ENCODE results near the gene TATDN2.

TATDN2 gene

DNA sequence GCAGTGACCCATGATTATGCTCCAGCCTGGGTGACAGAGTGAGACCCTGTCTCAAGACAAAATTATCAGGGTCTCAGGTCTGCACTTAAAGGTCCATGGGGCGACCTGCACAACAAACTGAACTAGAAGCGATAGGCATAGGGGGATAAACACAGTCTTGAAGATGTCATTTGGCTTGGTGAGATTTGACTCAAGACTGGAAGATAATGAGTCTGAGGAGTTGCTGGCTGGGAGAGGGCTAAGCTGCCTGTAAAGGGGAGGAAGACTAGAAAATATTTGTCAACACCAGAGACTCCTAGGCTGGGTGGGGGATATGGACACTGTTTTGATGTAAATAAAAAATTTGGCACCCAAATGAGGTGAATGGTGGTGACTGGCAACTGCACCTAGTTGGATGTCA lies 24.7 kb downstream of the TATDN2 start:
- no peak for DNase-seq

- peak in 1 of 2 donors; percentile 26 for DNase-seq
Measured at GRCh38 chr3:10273702-10274305, 25.5 kb downstream of the TATDN2 start.

DNA sequence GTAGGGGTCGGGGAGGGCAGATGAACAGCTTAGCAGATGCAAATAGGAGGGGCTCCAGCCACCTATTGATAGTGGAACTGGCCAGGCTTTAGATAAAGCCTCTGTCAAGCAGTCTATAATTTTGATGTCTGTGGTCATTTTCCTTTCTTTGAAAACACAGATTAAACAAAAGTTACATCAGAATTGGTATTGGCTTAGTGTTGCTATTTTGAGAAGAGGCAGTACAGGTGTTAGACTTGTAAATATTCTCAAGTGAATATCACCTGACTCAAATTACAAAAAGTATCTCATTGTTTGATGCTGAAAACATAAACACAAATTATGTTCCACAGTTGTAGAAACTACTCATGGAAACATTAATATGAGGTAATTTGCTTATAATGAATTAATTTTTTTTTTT lies 26.3 kb downstream of the TATDN2 start:
- DNase-seq: no peak

- DNase-seq: no peak
Measured at GRCh38 chr3:10277115-10277625, 28.9 kb downstream of the TATDN2 start.

DNA sequence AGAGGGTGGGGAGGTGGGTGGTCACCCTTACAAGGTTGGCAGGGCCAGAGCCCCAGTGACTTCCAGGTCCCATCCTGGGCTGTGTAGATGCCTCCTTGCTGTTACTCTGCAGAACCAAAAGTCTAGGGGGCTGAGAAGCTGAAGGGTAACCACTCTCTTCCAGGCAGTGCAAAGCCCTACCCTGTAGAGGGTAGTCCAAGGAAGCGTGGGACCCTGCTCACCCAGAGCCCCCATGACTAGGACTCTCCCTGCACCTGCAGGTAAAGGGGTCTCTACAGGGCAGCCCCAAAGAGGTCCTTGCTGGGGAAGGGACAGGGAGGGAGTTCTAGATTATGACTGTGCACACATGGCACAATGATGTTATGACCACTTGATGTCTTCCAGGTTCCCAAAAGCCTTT lies 30.2 kb downstream of the TATDN2 start:
- DNase-seq: no peak

DNA sequence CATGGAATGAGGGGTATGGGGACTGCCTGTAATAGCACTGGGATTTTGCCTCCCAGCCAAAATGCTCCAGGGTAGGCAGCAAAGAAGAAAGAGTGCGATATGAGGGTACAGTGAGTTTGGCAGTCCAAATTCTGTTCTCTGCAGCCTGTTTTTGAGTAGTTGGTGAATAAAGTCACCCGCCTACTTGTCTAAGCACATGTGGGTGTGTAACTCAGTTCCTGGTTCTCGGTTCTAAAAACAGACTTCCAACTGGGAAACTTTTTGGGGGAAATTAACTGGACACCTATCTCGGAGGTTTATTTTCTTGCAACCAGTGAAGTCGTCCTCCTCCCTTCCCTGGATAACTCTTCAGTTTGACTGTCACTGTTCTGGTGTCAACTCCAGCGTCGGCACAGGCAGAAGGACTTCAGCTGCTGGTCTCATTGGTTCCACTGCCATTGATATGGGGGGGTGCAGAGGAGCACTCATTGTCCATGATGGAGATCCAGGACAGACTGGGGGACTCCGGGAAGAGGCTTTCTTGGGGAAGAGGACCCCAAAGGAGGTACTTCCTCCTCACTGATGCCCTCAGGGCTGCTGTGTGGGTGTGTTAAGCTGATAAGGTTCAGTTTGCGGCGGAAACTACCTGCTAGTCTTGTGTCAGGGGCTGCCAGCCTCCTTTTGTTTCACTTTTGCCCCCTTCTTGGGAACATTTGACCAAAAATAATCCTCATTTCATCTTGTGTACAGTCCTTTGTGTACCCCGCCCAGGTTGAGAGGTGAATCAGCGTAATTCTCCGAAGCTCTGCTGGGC lies 31.3 kb downstream of the TATDN2 start:
- DNase-seq: no peak

- DNase-seq: no peak
Measured at GRCh38 chr3:10280177-10280529, 31.9 kb downstream of the TATDN2 start.

DNA sequence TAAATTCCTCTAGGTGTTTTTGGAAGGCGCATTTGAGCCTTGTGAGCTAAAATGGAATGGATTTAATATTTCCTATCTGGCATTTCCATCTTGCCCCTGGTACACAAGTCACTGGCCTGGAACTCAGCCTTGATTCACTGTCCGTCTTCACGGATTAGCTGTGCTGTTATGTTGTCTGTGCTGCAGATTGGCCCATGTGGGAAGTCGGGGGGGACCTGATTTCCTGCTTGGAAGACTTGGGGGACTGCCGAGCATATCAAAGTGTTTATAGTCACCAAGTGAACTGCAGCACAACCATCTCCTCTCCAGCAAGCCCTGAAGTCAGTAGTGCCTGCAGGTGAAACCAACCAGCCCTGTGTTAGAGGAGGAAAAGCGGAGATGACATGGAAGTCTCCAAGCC lies 32.3 kb downstream of the TATDN2 start:
- DNase-seq: no peak

DNA sequence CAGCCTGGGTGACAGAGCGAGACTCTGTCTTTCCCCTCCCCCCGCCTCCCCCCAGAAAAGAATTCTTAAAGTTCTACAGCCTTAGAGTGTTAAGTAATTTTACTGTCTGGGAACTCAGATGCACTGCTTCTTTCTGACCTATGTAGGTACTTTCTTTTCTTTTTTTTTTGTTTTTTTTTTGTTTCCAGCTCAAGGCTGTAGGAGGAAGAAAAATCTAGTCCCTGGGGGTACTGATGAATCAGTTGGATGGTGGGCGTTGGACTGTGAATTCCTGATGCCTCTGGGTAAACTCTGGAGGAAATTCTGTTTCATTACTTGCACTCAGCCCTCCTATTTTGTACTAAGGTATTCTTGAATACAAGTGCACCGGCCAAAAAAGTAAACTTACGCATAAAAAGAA lies 33.7 kb downstream of the TATDN2 start:
- DNase-seq: no peak

DNA sequence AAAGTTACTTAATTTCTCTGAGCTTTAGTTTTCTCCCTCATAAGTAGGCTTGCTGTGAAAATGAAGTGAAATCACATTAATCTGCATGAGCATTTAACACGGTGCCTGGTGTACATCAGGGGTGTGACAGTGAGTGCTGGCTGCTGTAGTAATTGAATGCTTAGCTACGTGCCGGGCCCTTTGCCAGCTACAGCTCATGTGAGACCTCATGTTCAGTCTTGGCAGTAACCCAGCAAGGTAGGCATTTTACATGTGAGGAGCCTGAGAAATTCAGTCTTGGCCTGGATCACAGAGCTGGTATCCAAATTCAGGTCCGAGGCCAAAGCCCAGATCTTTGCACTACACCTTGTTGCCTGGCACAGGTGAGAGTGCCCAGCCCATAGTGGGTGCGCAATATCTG lies 35.4 kb downstream of the TATDN2 start:
- DNase-seq: no peak

GRCh38 chr3:10284496-10284895 lies 36.2 kb downstream of the TATDN2 start:
- no peak for DNase-seq

- no peak for DNase-seq
Measured at GRCh38 chr3:10285272-10286132, 37.2 kb downstream of the TATDN2 start.

DNA sequence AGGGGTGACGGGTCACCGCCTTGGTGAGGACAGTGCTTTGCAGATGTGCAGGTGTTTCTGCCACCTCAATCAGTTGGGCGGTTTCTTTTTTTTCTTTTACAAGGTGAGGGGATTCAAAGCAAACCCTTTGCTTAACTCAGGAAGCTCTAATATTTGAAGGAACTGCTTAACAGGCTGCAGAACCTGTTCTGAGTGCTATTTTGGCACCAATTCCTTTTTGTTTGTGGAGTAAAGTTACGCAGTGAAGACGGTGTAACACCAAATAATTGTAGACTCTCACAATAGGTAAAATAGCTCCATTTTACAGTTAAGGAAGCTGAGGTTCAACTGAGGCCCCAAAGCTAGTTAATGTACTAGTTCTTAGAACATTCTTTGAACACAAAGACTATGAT lies 37.9 kb downstream of the TATDN2 start:
- DNase-seq: no peak

DNA sequence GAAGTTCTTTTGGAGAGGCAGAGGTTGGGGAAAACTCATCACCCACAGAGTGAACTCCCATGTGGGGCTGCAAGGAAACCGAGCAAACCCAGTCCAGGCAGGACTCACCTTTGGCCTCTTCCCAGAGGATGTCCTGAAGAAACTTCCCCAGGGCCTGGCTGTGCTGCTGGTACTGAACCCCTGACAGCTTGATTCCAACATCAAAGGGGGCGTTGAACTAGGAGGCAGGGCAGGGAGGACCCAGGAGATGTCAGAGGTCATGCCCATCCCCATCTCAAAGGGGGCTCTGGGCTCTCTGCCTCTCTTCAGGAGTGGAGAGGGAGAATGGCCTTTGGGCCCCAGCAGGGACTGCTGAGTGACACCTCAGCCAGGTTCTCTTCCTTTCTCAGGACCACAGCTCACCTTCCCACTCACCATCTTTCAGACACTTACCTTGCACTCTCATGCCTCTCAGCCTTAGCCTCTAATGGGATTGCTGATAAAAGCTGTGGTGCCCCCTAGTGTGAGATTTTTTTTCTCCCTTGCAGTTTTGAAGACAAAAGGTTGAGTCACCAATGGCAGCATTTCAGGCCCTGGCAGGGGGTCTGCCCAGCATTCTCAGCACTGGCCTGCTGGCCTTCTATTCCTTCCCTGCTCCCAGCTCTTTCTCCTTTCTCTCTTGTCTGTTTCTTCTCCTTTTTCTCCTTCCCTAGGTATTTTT lies 38.5 kb downstream of the TATDN2 start:
- no peak for DNase-seq

DNA sequence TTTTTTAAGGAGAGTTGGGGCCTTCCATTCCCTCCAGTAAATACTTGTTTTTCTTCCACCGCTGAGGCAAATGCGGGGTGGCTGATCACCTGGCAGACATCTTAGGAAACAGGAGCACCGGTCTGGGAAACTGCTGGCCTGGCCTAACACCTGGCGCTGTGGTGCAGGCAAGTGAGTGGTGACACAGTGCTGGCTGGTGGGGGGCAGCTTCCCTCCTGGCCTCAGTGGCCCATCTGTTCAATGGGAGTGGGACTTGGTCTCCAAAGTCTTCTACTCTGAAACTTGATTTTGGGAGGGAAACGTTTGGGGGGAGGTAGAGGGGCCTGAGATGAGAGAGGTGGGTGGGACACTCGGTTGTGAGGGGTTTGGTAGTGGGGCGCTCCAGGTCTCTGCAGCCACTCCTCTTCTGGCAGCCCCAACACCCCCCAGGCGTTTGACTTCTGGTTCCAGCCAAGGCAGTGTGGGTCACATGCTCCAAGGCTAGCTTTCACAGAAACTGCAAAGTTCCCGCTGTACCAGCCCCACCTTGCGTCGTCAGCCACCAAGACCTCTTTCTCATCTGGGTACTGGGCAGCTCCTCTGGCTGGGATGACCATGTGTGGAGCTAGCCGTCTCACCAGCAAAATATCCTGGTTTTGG lies 39.8 kb downstream of the TATDN2 start:
- no peak for DNase-seq

GRCh38 chr3:10288575-10288960 lies 40.3 kb downstream of the TATDN2 start:
- no peak for DNase-seq

DNA sequence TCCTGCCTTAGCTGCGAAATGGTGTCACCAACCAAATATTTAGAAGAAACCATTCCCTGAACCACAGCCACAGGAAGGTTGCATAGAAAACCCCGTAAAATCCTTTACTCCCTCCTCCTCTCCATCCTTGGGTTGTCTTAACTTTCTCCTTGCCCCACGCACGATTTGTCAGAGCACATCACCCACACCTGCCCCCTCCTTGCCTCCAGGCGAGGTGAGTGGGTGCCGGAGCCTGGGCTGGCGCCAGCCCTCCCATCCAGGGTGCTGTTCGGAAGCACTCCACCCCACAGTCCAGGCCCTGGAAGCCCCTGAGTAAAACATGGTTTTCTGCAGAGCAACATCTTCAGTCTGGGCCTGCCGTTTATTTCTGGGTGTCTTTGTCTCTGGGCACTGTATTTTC lies 40.8 kb downstream of the TATDN2 start:
- no peak for DNase-seq

- no peak for DNase-seq
Measured at GRCh38 chr3:10289787-10290355, 41.6 kb downstream of the TATDN2 start.

GRCh38 chr3:10290481-10291176 lies 42.4 kb downstream of the TATDN2 start:
- no peak for DNase-seq

- DNase-seq: no peak
Measured at GRCh38 chr3:10291641-10292040, 43.4 kb downstream of the TATDN2 start.

All from bone marrow (tissue), 2 donors.